Measurements from ENCODE around the gene PTCHD1.

Gene PTCHD1

GRCh38 chrX:23373129-23373804 is 38.6 kb downstream of the PTCHD1 start:
- no peaks in the 10 kb centered on the region for H3K27me3 ChIP-seq (ENCODE audit: low read length)
- no peaks in the 10 kb centered on the region for H3F3A ChIP-seq (ENCODE audit: insufficient read depth)
- H3K9me3 ChIP-seq (ENCODE audit: insufficient read depth, low read length), result no peaks in the 10 kb centered on the region
- H2AFZ ChIP-seq (ENCODE audit: low read depth, low read length, severe bottlenecking), result no peak overlapping the region
- H3K4me2 ChIP-seq (ENCODE audit: low read depth, low read length, poor library complexity, severe bottlenecking), result no peak overlapping the region
- H3K27ac ChIP-seq (ENCODE audit: low read depth, low read length), result no peak overlapping the region
- no peaks in the 10 kb centered on the region for H4K20me1 ChIP-seq (ENCODE audit: low read depth, low read length)
- H3K9ac ChIP-seq (ENCODE audit: low read length), result no peak overlapping the region
- TF ChIP-seq CTCF (IDR thresholded peaks at IDR 0.05; ENCODE audit: insufficient read depth, low read length, poor library complexity, severe bottlenecking) (no peak), EZH2phosphoT487 (conservative IDR thresholded peaks at IDR 0.05; ENCODE audit: low read length) (no peak)
- H3K4me3 ChIP-seq (ENCODE audit: insufficient read depth, low read length, poor library complexity, severe bottlenecking), result no peak overlapping the region
- H3K36me3 ChIP-seq (ENCODE audit: low read length), result no peaks in the 10 kb centered on the region
- no peaks in the 10 kb centered on the region for H3K9me2 ChIP-seq (replicated peaks; ENCODE audit: insufficient read depth, low read length)
- no peaks in the 10 kb centered on the region for H3K79me2 ChIP-seq (ENCODE audit: insufficient read depth, low read length)

GRCh38 chrX:23374291-23374690 is 39.6 kb downstream of the PTCHD1 start:
- Histone ChIP-seq H2AFZ (ENCODE audit: low read depth, low read length, severe bottlenecking) (no peak overlapping the region), H3K36me3 (ENCODE audit: low read length) (no peaks in the 10 kb centered on the region), H3K27ac (ENCODE audit: low read depth, low read length) (no peak overlapping the region), H3K79me2 (ENCODE audit: insufficient read depth, low read length) (no peaks in the 10 kb centered on the region), H3K27me3 (ENCODE audit: low read length) (no peaks in the 10 kb centered on the region), H3K9me2 (replicated peaks; ENCODE audit: insufficient read depth, low read length) (no peaks in the 10 kb centered on the region), H3K4me2 (ENCODE audit: low read depth, low read length, poor library complexity, severe bottlenecking) (no peak overlapping the region), H3F3A (ENCODE audit: insufficient read depth) (no peaks in the 10 kb centered on the region), H3K4me3 (ENCODE audit: insufficient read depth, low read length, poor library complexity, severe bottlenecking) (no peak overlapping the region), H3K9ac (ENCODE audit: low read length) (no peak overlapping the region), H3K9me3 (ENCODE audit: insufficient read depth, low read length) (no peaks in the 10 kb centered on the region), H4K20me1 (ENCODE audit: low read depth, low read length) (no peaks in the 10 kb centered on the region)
- TF ChIP-seq CTCF (IDR thresholded peaks at IDR 0.05; ENCODE audit: insufficient read depth, low read length, poor library complexity, severe bottlenecking) (no peak), EZH2phosphoT487 (conservative IDR thresholded peaks at IDR 0.05; ENCODE audit: low read length) (no peak)

GRCh38 chrX:23376581-23376980 is 41.9 kb downstream of the PTCHD1 start:
- Histone ChIP-seq H3K4me2 (ENCODE audit: low read depth, low read length, poor library complexity, severe bottlenecking) (no peak overlapping the region), H3K79me2 (ENCODE audit: insufficient read depth, low read length) (no peaks in the 10 kb centered on the region), H3F3A (ENCODE audit: insufficient read depth) (no peaks in the 10 kb centered on the region), H3K27me3 (ENCODE audit: low read length) (no peaks in the 10 kb centered on the region), H3K9me2 (replicated peaks; ENCODE audit: insufficient read depth, low read length) (no peaks in the 10 kb centered on the region), H4K20me1 (ENCODE audit: low read depth, low read length) (no peaks in the 10 kb centered on the region), H3K9me3 (ENCODE audit: insufficient read depth, low read length) (no peaks in the 10 kb centered on the region), H3K9ac (ENCODE audit: low read length) (no peak overlapping the region), H3K4me3 (ENCODE audit: insufficient read depth, low read length, poor library complexity, severe bottlenecking) (no peak overlapping the region), H3K36me3 (ENCODE audit: low read length) (no peaks in the 10 kb centered on the region), H3K27ac (ENCODE audit: low read depth, low read length) (no peak overlapping the region), H2AFZ (ENCODE audit: low read depth, low read length, severe bottlenecking) (no peak overlapping the region)
- TF ChIP-seq CTCF (IDR thresholded peaks at IDR 0.05; ENCODE audit: insufficient read depth, low read length, poor library complexity, severe bottlenecking) (no peak), EZH2phosphoT487 (conservative IDR thresholded peaks at IDR 0.05; ENCODE audit: low read length) (no peak)
